GM12878 (cell line): ENCODE data around the gene RALGPS1.

Source experiments
- BCLAF1 ChIP-seq: fragments of 450-650 bp; IDR thresholded peaks from 2 replicates; pipeline ENCODE4 v1.6.1; 2017; ENCODE audit warnings: antibody characterized with exemption, mild to moderate bottlenecking, moderate library complexity
- CHD4 ChIP-seq: fragments of 200-600 bp; sonication (generic); IDR thresholded peaks from 2 replicates; pipeline ENCODE4 v1.6.1; 2016; ENCODE audit warnings: mild to moderate bottlenecking
- CUX1 ChIP-seq: IDR thresholded peaks from 2 replicates; pipeline ENCODE4 v1.6.1; 2012; ENCODE audit warnings: improper control_type of control experiment, low read depth, low read length; ENCODE audit not compliant: insufficient replicate concordance
- EP300 ChIP-seq, 2 experiments: fragments of 150-350 bp in 1 of 2; IDR thresholded peaks; 2 replicates each; pipeline ENCODE4 v1.6.1; 2011 to 2012; ENCODE audit warnings: low read depth in 2 of 2, low read length in 2 of 2, borderline replicate concordance in 1 of 2, improper control_type of control experiment in 1 of 2, inconsistent platforms in 1 of 2; ENCODE audit not compliant: control insufficient read depth in 1 of 2
- EZH2 ChIP-seq: IDR thresholded peaks from 2 replicates; pipeline ENCODE4 v1.6.1; 2012; ENCODE audit warnings: low read depth, mild to moderate bottlenecking, control low read depth, inconsistent platforms, low read length, borderline replicate concordance; ENCODE audit not compliant: control insufficient read depth
- FOS ChIP-seq: IDR thresholded peaks from 3 replicates; pipeline ENCODE4 v1.6.1; 2011; ENCODE audit warnings: borderline replicate concordance; ENCODE audit not compliant: insufficient read length; ENCODE audit errors: extremely low read depth
- MYB ChIP-seq: fragments of 150-350 bp; IDR thresholded peaks from 2 replicates; pipeline ENCODE4 v1.6.1; 2014; ENCODE audit warnings: mild to moderate bottlenecking, low read depth, low read length, borderline replicate concordance
- POLR2AphosphoS5 ChIP-seq: IDR thresholded peaks from 2 replicates; pipeline ENCODE4 v1.6.1; 2011; ENCODE audit warnings: mild to moderate bottlenecking, low read length, inconsistent platforms
- SIX5 ChIP-seq: IDR thresholded peaks from 2 replicates; pipeline ENCODE4 v1.6.1; 2011; ENCODE audit warnings: mild to moderate bottlenecking, low read depth, low read length, moderate library complexity; ENCODE audit not compliant: severe bottlenecking
- SREBF2 ChIP-seq: IDR thresholded peaks from 2 replicates; pipeline ENCODE4 v1.6.1; 2012; ENCODE audit warnings: mild to moderate bottlenecking, low read length
- STAT1 ChIP-seq: fragments of 450-650 bp; conservative IDR thresholded peaks from 2 replicates; pipeline ENCODE4 v1.6.1; 2014; ENCODE audit warnings: antibody characterized with exemption, mild to moderate bottlenecking
- TF ChIP-seq, protein P1 (sequence below), 3 experiments: IDR thresholded peaks in 2 of 3; conservative IDR thresholded peaks in 1 of 3; 2 replicates each; pipeline ENCODE4 v1.5.1; 2011; ENCODE audit warnings: low read depth in 3 of 3, low read length in 3 of 3, mild to moderate bottlenecking in 3 of 3, control low read depth in 2 of 3, moderate library complexity in 2 of 3, inconsistent platforms in 1 of 3, mixed read lengths in 1 of 3; ENCODE audit not compliant: control insufficient read depth in 2 of 3, insufficient read depth in 1 of 3; ENCODE audit errors: extremely low read depth in 1 of 3

DNA sequence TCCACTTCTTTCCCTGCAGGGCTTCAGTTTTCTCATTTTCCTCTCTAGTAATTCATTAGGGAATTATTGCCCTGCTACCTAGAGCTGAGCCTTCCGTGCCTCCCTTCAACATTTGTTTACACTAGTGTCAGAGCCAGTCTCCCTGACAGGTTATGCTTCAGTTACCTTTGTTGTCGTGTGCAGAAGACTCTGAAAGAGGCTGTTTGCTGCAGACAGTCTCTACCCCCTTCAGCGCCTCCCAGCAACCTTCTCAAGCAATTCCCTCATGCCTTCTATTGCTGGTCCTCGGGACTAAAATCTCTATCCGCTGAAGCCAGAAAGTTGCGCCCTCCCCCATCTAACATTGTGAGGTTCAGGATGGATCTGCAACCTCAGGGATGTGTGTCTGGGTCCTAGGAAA, 12.8 kb downstream of the RALGPS1 start:
- TF ChIP-seq MYB (no peak), STAT1 (no peak), POLR2AphosphoS5 (no peak), EP300 (IDR thresholded peaks at IDR 0.05; ENCODE audit: borderline replicate concordance in 1 of 2, control insufficient read depth in 1 of 2, low read depth in 2 of 2, low read length in 2 of 2) (no peak), CHD4 (no peak), FOS (no peak), SIX5 (no peak), CUX1 (no peak), BCLAF1 (no peak), SREBF2 (no peak), EZH2 (no peak)
- TF ChIP-seq, protein P1, sequence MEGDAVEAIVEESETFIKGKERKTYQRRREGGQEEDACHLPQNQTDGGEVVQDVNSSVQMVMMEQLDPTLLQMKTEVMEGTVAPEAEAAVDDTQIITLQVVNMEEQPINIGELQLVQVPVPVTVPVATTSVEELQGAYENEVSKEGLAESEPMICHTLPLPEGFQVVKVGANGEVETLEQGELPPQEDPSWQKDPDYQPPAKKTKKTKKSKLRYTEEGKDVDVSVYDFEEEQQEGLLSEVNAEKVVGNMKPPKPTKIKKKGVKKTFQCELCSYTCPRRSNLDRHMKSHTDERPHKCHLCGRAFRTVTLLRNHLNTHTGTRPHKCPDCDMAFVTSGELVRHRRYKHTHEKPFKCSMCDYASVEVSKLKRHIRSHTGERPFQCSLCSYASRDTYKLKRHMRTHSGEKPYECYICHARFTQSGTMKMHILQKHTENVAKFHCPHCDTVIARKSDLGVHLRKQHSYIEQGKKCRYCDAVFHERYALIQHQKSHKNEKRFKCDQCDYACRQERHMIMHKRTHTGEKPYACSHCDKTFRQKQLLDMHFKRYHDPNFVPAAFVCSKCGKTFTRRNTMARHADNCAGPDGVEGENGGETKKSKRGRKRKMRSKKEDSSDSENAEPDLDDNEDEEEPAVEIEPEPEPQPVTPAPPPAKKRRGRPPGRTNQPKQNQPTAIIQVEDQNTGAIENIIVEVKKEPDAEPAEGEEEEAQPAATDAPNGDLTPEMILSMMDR (IDR thresholded peaks at IDR 0.05 in 2 of 3, conservative IDR thresholded peaks at IDR 0.05 in 1 of 3; ENCODE audit: control insufficient read depth in 2 of 3, extremely low read depth in 1 of 3, insufficient read depth in 1 of 3, low read depth in 3 of 3, low read length in 3 of 3): no peak
